HCT116 (cell line): ENCODE measurements around the gene CCDC86. TPM values are rescaled to one million over a fixed set of nuclear protein-coding genes. Genes with fewer than 3 reads are reported as not detected.
"Not testable (repeated sequence)": the region's sequence is repeated elsewhere in the genome, so short reads cannot be mapped to it uniquely, and the experiment has no call there.

ENCODE experiments used
- ATAC-seq: fragments of 200-7000 bp; cut with Tn5 transposase; 2 replicates; pipeline ENCODE4 v1.9.1; 2020; ENCODE audit warnings: mild to moderate bottlenecking, moderate library complexity
- BruUV-seq: library from RNA; stranded (reverse); fragments of 400-500 nt; replicated peaks from 2 replicates; lab custom pipeline; 2021; lab: Mats Ljungman, UMichigan
- CTCF ChIA-PET: fragments of 300-600 bp; sonication (Branson Sonifier 250); formaldehyde crosslinking; loops from one replicate; lab custom pipeline; 2021; ENCODE audit warnings: antibody characterized with exemption; lab: Charles Lee
- POLR2A ChIA-PET: fragments of 300-600, 350-600 bp; sonication (Branson Sonifier 250); formaldehyde crosslinking; loops from one replicate; lab custom pipeline; 2021; ENCODE audit warnings: antibody characterized with exemption; lab: Charles Lee
- RAD21 ChIA-PET, 2 experiments: fragments of 300-600 bp; sonication (Branson Sonifier 250); formaldehyde crosslinking; loops; one replicate each; lab custom pipeline; 2023; ENCODE audit warnings: low total read pairs in 2 of 2; ENCODE audit not compliant: uncharacterized antibody in 2 of 2, unreplicated experiment in 2 of 2, low non-redundant PET in 1 of 2; lab: Charles Lee
- DNase-seq: peaks from one replicate; pipeline ENCODE4 v3.0.0-alpha.2; 2010; ENCODE audit warnings: low read depth, low spot score
- H2AFZ ChIP-seq: fragments of 200-600 bp; shearing (Covaris generic), sonication (generic); 2 replicates; pipeline ENCODE4 v1.6.1; 2017; ENCODE audit warnings: low read depth, mixed run types, mixed read lengths, antibody characterized with exemption, low read length; ENCODE audit not compliant: poor library complexity, severe bottlenecking
- H3K27ac ChIP-seq: 2 replicates; pipeline ENCODE4 v1.5.1; 2012; ENCODE audit warnings: low read depth, low read length
- H3K27me3 ChIP-seq: fragments of 200-600 bp; sonication (generic); 2 replicates; pipeline ENCODE4 v1.6.1; 2016; ENCODE audit warnings: mixed run types, low read length, mixed read lengths; ENCODE audit not compliant: insufficient read depth
- H3K36me3 ChIP-seq, 2 experiments: fragments of 200-500 bp in 1 of 2; fragments of 200-600 bp in 1 of 2; sonication (Bioruptor generic) in 1 of 2; sonication (generic) in 1 of 2; 2 replicates each; pipeline versions ENCODE4 v1.5.1 to v1.6.1; 2014 to 2016; ENCODE audit warnings: low read length in 2 of 2, inconsistent platforms in 1 of 2, mixed read lengths in 1 of 2, mixed run types in 1 of 2; ENCODE audit not compliant: insufficient read depth in 2 of 2, control insufficient read depth in 1 of 2
- H3K4me1 ChIP-seq, 2 experiments: fragments of 200-600 bp in 1 of 2; sonication (generic) in 1 of 2; 2 replicates each; pipeline versions ENCODE4 v1.5.1 to v1.6.1; 2012 to 2017; ENCODE audit warnings: low read length in 2 of 2, inconsistent platforms in 1 of 2, mild to moderate bottlenecking in 1 of 2, mixed read lengths in 1 of 2, mixed run types in 1 of 2, moderate library complexity in 1 of 2; ENCODE audit not compliant: insufficient read depth in 2 of 2, control insufficient read depth in 1 of 2
- H3K4me2 ChIP-seq: fragments of 200-600 bp; sonication (generic); 2 replicates; pipeline ENCODE4 v1.6.1; 2017; ENCODE audit warnings: mixed run types, low read length, mixed read lengths
- H3K4me3 ChIP-seq, 2 experiments: fragments of 200-600 bp in 1 of 2; sonication (generic) in 1 of 2; replicated peaks in 1 of 2; 2 replicates each; pipeline ENCODE4 v1.5.1; 2011 to 2016; ENCODE audit warnings: low read length in 2 of 2, control low read depth in 1 of 2, low read depth in 1 of 2, mild to moderate bottlenecking in 1 of 2, mixed read lengths in 1 of 2, mixed run types in 1 of 2
- H3K79me2 ChIP-seq: fragments of 200-600 bp; sonication (generic); 2 replicates; pipeline ENCODE4 v1.6.1; 2017; ENCODE audit warnings: mild to moderate bottlenecking, mixed run types, low read length, moderate library complexity, mixed read lengths; ENCODE audit not compliant: insufficient read depth
- H3K9ac ChIP-seq: fragments of 200-600 bp; sonication (generic); 2 replicates; pipeline ENCODE4 v1.6.1; 2016; ENCODE audit warnings: low read length, mixed read lengths
- H3K9me2 ChIP-seq: fragments of 200-600 bp; sonication (generic), shearing (Covaris generic); 2 replicates; pipeline ENCODE4 v1.6.1; 2017; ENCODE audit warnings: mixed run types, mild to moderate bottlenecking, moderate library complexity; ENCODE audit not compliant: insufficient read depth
- H3K9me3 ChIP-seq, 2 experiments: fragments of 200-500 bp in 1 of 2; fragments of 200-600 bp in 1 of 2; sonication (Bioruptor generic) in 1 of 2; sonication (generic) in 1 of 2; 2 replicates each; pipeline ENCODE4 v1.6.1; 2014 to 2017; ENCODE audit warnings: low read length in 2 of 2, mixed read lengths in 2 of 2, inconsistent platforms in 1 of 2, low read depth in 1 of 2, mild to moderate bottlenecking in 1 of 2, mixed run types in 1 of 2, moderate library complexity in 1 of 2; ENCODE audit not compliant: control insufficient read depth in 1 of 2, insufficient read depth in 1 of 2
- H4K20me1 ChIP-seq: fragments of 200-600 bp; sonication (generic), shearing (Covaris generic); 2 replicates; pipeline ENCODE4 v1.6.1; 2017; ENCODE audit warnings: mixed run types, mild to moderate bottlenecking, moderate library complexity; ENCODE audit not compliant: insufficient read depth
- EZH2phosphoT487 ChIP-seq: fragments of 200-600 bp; IDR thresholded peaks from 2 replicates; pipeline ENCODE4 v1.6.1; 2018; ENCODE audit warnings: antibody characterized with exemption, borderline replicate concordance
- FOSL1 ChIP-seq: IDR thresholded peaks from 2 replicates; pipeline ENCODE4 v1.6.1; 2012; ENCODE audit warnings: low read depth
- RAD21 ChIP-seq: IDR thresholded peaks from 2 replicates; pipeline ENCODE4 v1.6.1; 2012; ENCODE audit warnings: low read depth, mild to moderate bottlenecking
- intact Hi-C: fragments of 100-400 bp; cut with micrococcal nuclease; formaldehyde crosslinking; loops from 2 replicates; pipeline ENCODE4 v1.10.0; 2022
- total RNA-seq: library from RNA; stranded (reverse); gene quantifications from one replicate; pipeline ENCODE4 v1.2.1, GENCODE V29; 2021; ENCODE audit not compliant: unreplicated experiment

CCDC86 gene
- total RNA-seq, 1 experiment from 2014 or later, result 69.6 TPM

DNA sequence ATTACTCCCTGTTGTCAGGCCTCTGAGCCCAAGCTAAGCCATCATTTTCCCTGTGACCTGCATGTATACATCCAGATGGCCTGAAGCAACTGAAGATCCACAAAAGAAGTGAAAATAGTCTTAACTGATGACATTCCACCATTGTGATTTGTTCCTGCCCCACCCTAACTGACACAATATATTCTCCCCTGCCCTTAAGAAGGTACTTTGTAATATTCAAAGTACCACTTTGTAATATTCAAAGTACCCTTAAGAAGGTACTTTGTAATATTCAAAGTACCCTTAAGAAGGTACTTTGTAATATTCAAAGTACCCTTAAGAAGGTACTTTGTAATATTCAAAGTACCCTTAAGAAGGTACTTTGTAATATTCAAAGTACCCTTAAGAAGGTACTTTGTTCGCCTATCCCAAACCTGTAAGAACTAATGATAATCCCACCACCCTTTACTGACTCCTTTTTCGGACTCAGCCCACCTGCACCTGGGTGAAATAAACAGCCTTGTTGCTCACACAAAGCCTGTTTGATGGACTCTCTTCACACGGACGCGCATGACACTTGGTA is 18.1 kb upstream of the CCDC86 start:
- H3K9me2 ChIP-seq, intact Hi-C loops, H2AFZ ChIP-seq, H3K4me1 ChIP-seq, CTCF ChIA-PET, DNase-seq, H3K36me3 ChIP-seq, H3K79me2 ChIP-seq, RAD21 ChIA-PET, H3K4me2 ChIP-seq, H3K9ac ChIP-seq, H3K4me3 ChIP-seq, H3K27ac ChIP-seq, H3K9me3 ChIP-seq, ATAC-seq, H4K20me1 ChIP-seq, POLR2A ChIA-PET, H3K27me3 ChIP-seq, BruUV-seq: not testable (repeated sequence)

DNA sequence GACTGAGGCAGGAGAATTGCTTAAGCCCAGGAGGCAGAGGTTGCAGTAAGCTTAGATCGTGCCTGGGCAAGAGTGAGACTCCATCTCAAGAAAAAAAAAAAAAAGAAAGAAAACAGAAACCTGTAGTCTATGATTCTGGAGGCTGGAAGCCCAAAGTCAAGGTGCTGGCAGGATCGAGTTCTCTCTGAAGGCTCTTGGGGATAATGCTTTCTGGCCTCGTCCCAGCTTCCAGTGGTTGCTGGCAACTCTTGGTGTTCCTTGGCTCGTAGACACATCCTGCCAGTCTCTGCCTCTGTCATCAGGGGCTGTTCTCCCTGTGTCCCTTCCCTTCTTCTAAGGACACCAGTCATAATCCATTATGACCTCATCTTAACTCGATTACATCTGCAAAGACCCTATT is 16.8 kb upstream of the CCDC86 start:
- ChIA-PET CTCF (no interaction called here), RAD21 (no interaction called here), POLR2A (no interaction called here)
- ATAC-seq (no peak), DNase-seq (no peak)
- BruUV-seq, result no TSS peak
- H3K9me3 ChIP-seq, result no peaks in the 10 kb centered on the region
- H4K20me1 ChIP-seq, result no peaks in the 10 kb centered on the region
- H3K36me3 ChIP-seq, result no peaks in the 10 kb centered on the region
- intact Hi-C loops, result no loop called here
- H2AFZ ChIP-seq, result no peak overlapping the region
- no peak overlapping the region for H3K9ac ChIP-seq
- no peak overlapping the region for H3K27ac ChIP-seq
- no peaks in the 10 kb centered on the region for H3K4me1 ChIP-seq
- H3K4me2 ChIP-seq, result no peak overlapping the region
- H3K27me3 ChIP-seq, result no peaks in the 10 kb centered on the region
- H3K9me2 ChIP-seq, result no peaks in the 10 kb centered on the region
- H3K79me2 ChIP-seq, result no peaks in the 10 kb centered on the region
- H3K4me3 ChIP-seq, result no peak overlapping the region
- TF ChIP-seq RAD21, result no peak
- no peak for TF ChIP-seq EZH2phosphoT487
- no peak for TF ChIP-seq FOSL1
- TF ChIP-seq, all 23 proteins: peak for 0
